GM12891 (cell line): ENCODE data around the gene WIZ.

ENCODE experiments used
- DNase-seq: peaks from one replicate; pipeline ENCODE4 v3.0.0; 2011; ENCODE audit warnings: low spot score; ENCODE audit not compliant: insufficient read length
- FAIRE-seq: peaks from 2 replicates; lab custom pipeline; 2011; peaks lifted over from hg19 to GRCh38; lab: Jason Lieb, UNC
- PAX5 ChIP-seq: IDR thresholded peaks from 2 replicates; pipeline ENCODE4 v1.6.1; 2011; ENCODE audit warnings: low read length, moderate library complexity, mild to moderate bottlenecking; ENCODE audit not compliant: insufficient read depth, severe bottlenecking
- POLR2A ChIP-seq: IDR thresholded peaks from 2 replicates; pipeline ENCODE4 v1.6.1; 2011; ENCODE audit warnings: low read depth, low read length, control low read depth
- POLR2AphosphoS5 ChIP-seq: IDR thresholded peaks from 2 replicates; pipeline ENCODE4 v1.6.1; 2011; ENCODE audit warnings: low read depth, low read length, control low read depth
- POU2F2 ChIP-seq: IDR thresholded peaks from 2 replicates; pipeline ENCODE4 v1.6.1; 2011; ENCODE audit warnings: low read depth, mild to moderate bottlenecking, control low read depth, low read length, moderate library complexity
- SPI1 ChIP-seq: IDR thresholded peaks from 2 replicates; pipeline ENCODE4 v1.6.1; 2011; ENCODE audit warnings: low read depth, low read length, control low read depth
- TAF1 ChIP-seq: IDR thresholded peaks from 2 replicates; pipeline ENCODE4 v1.6.1; 2011; ENCODE audit warnings: low read depth, low read length, control low read depth

The WIZ gene

GRCh38 chr19:15453091-15453578 lies 3.4 kb upstream of the WIZ start:
- DNase-seq (no peak), FAIRE-seq (no peak)
- TF ChIP-seq SPI1: no peak
- no peak for TF ChIP-seq TAF1
- TF ChIP-seq POLR2A: no peak
- TF ChIP-seq POLR2AphosphoS5: no peak
- no peak for TF ChIP-seq PAX5
- no peak for TF ChIP-seq POU2F2

- no peak for TF ChIP-seq POLR2A
- TF ChIP-seq POLR2AphosphoS5: no peak
- no peak for TF ChIP-seq SPI1
- no peak for TF ChIP-seq TAF1
- no peak for TF ChIP-seq POU2F2
- TF ChIP-seq PAX5: no peak
- FAIRE-seq (no peak), DNase-seq (peak; percentile 61)
These were observed 2.6 kb upstream of the WIZ start for GRCh38 chr19:15452111-15453047.

GRCh38 chr19:15450528-15450890 lies 753 bp upstream of the WIZ start:
- TF ChIP-seq PAX5: no peak
- TF ChIP-seq POU2F2: no peak
- peak; percentile 48; the same call in 1 of the 2 replicates for TF ChIP-seq SPI1
- no peak for TF ChIP-seq TAF1
- TF ChIP-seq POLR2A: no peak
- no peak for TF ChIP-seq POLR2AphosphoS5
- no peak for DNase-seq
- FAIRE-seq: no peak

- DNase-seq (peak; percentile 54), FAIRE-seq (peak; percentile 72)
- TF ChIP-seq SPI1 (no peak), TAF1 (no peak), POLR2A (no peak), POU2F2 (no peak), POLR2AphosphoS5 (no peak), PAX5 (no peak)
These were observed 757 bp downstream of the WIZ start for GRCh38 chr19:15448778-15449619.

DNA sequence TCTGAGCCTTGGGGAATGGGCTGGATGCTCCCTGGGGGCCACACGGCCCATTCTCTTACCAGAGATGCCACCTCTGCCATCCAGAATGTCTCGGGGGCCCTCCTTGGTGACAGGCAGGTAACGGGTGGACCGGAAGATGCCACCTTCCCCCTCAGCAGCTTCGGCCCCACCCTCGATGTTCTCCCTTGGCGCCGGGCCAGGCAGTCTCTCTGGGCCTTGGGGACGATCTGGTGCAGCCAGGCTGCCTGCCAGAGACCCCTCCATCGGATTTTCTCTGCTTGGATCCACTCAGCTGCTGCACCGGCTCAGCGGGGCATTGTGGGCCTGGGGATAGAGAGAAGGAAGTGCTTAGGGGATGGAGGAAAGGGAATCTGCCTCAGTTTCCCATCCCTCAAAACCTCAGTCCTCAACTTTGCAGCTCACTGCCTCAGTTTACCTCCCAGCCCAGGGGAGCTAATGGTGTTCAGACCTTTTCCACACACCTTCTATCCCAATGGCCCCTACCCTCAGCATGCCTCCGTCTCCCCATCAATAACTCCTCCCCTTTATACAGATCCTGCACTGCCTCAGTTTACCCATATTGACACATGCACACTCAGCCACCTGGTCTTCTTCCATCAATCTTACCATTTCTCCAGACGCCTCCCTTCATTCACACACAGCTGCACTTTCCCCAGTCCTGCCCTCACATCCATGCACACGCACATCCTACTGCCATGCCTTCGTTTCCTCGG lies 1.5 kb downstream of the WIZ start:
- DNase-seq (no peak), FAIRE-seq (no peak)
- no peak for TF ChIP-seq POU2F2
- no peak for TF ChIP-seq SPI1
- TF ChIP-seq POLR2A: no peak
- no peak for TF ChIP-seq PAX5
- no peak for TF ChIP-seq TAF1
- no peak for TF ChIP-seq POLR2AphosphoS5

DNA sequence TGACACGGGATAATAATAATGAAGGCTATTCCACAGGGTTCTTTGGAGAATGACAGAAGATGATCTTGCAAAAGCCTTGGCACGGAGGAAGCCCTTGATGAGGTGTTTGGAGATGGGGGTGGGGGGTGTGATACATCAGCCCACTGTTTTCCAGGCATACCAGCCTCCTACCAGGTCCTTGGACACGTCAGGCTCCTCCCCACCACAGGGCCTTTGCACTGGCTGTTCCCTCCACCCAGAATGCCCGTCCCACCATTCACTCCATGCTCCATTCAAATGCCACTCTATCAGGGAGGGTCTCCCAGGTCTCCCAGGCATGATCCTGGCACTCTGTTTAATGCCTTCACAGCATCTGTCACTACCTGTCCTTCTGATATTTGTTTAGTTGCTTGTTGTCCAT lies 2.7 kb downstream of the WIZ start:
- FAIRE-seq (no peak), DNase-seq (no peak)
- TF ChIP-seq POLR2A (no peak), TAF1 (no peak), POLR2AphosphoS5 (no peak), SPI1 (no peak), PAX5 (no peak), POU2F2 (no peak)

DNA sequence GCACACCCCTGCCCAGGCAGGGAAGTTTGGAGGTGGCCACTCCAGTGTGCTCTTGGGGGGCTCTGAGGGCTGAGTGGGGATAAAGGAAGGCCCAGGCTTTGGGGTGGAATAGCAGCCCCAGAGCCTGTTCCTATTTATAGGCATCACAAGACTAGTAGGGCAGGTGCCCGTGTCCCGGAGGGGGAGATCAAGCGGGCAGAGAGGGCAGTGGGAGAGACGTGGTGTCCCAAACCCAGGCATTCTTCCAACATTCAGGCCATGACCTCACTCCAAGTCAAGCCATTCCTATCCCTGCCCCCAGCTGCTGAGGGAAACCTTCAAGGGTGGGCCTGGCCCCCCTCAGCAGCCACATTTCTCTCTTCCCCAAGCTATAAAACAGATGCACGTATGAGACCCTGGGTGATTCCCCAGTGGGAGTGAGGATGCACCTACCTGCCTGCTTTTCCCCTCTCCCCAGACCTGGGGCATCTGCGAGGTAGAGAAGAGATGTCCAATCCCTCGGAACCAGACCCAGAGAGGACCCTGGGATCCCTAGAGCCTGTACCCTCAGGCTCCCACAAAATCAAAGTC lies 3.9 kb downstream of the WIZ start:
- TF ChIP-seq TAF1 (no peak), POU2F2 (no peak), PAX5 (no peak), POLR2AphosphoS5 (no peak), POLR2A (no peak), SPI1 (no peak)
- FAIRE-seq: no peak
- DNase-seq: no peak

DNA sequence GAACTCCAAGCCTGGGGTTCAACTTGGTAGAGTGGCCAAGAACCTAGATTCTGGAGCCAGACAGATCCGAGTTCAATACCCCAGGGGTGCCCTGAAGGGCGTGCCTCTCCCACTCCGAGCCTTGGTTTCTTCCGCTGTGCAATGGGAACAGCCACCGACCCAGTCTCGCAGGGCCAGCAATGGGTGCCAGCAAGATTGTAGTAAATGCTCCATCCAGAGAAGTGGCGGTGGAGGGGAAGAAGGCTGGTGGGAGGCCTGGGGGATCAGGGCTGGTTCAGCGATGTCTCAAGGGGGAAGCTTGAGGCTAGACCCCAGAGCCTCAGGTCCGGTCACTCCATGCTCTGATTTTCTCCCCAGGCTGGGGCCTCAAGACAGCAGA lies 4.5 kb downstream of the WIZ start:
- DNase-seq (no peak), FAIRE-seq (no peak)
- no peak for TF ChIP-seq PAX5
